Mammary epithelial cell (primary cell): Measurements from ENCODE around the gene MYO10.

Source experiments
- EZH2 ChIP-seq: IDR thresholded peaks from 2 replicates; pipeline ENCODE4 v1.6.1; 2012; ENCODE audit warnings: low read length, inconsistent platforms, borderline replicate concordance
- TF ChIP-seq, protein P1 (sequence below), 2 donors: IDR thresholded peaks in 1 of 2; conservative IDR thresholded peaks in 1 of 2; 2 replicates each; pipeline ENCODE4 v1.5.1; 2011 to 2012; ENCODE audit warnings: inconsistent platforms in 2 of 2, low read length in 2 of 2, mild to moderate bottlenecking in 2 of 2, control low read depth in 1 of 2, low read depth in 1 of 2; ENCODE audit not compliant: insufficient read depth in 1 of 2; ENCODE audit errors: extremely low read depth in 1 of 2

DNA sequence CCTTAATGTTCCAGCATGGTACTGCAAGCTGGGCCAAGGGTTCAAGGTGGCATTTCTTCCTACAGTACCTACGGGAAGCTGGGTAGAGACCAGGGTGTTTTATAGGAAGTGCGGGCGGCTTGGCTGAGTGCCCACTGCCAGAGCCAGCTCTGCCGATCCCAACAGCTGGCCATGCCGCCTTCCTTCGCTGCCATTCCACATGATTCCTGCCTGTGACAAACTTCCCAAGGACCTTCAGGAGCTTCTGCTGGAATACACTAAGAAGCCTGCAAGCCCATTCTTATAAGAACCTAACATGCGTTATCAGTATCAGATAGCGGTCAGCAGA lies 22.0 kb downstream of the MYO10 start:
- TF ChIP-seq, protein P1, sequence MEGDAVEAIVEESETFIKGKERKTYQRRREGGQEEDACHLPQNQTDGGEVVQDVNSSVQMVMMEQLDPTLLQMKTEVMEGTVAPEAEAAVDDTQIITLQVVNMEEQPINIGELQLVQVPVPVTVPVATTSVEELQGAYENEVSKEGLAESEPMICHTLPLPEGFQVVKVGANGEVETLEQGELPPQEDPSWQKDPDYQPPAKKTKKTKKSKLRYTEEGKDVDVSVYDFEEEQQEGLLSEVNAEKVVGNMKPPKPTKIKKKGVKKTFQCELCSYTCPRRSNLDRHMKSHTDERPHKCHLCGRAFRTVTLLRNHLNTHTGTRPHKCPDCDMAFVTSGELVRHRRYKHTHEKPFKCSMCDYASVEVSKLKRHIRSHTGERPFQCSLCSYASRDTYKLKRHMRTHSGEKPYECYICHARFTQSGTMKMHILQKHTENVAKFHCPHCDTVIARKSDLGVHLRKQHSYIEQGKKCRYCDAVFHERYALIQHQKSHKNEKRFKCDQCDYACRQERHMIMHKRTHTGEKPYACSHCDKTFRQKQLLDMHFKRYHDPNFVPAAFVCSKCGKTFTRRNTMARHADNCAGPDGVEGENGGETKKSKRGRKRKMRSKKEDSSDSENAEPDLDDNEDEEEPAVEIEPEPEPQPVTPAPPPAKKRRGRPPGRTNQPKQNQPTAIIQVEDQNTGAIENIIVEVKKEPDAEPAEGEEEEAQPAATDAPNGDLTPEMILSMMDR (conservative IDR thresholded peaks at IDR 0.05 in 1 of 2, IDR thresholded peaks at IDR 0.05 in 1 of 2; ENCODE audit: extremely low read depth in 1 of 2, insufficient read depth in 1 of 2, low read depth in 1 of 2, low read length in 2 of 2) = no peak
- no peak for TF ChIP-seq EZH2
